Fibroblast of gingiva (primary cell): ENCODE measurements around the gene HIRA.

Source experiments
- DNase-seq: peaks from one replicate; pipeline ENCODE4 v3.0.0-alpha.2; 2011; ENCODE audit warnings: low read depth

HIRA gene

DNA sequence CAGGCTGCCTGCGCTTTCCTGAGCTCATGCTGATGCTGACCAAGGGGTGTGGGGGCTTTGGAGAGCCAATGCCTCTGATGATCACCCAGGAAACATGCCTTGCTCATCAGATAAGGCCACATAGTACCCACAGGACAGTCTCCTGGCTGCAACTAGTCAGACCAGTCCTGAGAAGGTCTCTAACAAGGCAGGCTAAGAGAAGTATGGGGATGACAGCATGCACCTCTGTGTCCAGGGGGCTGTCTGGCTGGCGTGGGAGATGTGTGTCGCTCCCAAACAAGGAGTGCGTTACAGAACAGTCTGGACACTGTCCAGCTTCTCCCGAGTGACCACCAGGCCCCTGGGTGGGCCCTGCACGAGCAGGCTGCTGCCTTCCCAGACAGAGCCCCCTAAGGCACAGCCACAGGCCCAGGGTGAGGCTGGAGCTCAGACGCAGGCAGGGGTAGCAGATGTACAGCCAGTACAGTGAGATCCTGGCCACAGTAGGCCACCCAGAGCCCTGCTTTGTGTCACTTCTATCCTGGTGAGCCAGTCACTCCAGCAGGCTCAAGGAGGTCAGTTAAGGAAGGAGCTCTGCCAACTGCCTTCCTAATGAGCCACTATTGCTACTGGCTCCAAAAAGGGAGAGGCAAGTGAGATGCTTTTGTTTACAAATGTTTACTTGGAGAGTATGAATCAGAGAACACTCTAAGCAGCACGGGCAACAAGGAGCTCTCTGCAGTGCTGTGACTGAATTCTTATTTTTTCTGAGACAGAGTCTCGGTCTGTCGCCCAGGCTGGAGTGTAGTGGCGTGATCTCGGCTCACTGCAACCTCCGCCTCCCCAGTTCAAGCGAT lies 74.0 kb downstream of the HIRA start:
- DNase-seq, result peak; percentile 78

GRCh38 chr22:19356708-19357269 lies 74.7 kb downstream of the HIRA start:
- no peak for DNase-seq

DNA sequence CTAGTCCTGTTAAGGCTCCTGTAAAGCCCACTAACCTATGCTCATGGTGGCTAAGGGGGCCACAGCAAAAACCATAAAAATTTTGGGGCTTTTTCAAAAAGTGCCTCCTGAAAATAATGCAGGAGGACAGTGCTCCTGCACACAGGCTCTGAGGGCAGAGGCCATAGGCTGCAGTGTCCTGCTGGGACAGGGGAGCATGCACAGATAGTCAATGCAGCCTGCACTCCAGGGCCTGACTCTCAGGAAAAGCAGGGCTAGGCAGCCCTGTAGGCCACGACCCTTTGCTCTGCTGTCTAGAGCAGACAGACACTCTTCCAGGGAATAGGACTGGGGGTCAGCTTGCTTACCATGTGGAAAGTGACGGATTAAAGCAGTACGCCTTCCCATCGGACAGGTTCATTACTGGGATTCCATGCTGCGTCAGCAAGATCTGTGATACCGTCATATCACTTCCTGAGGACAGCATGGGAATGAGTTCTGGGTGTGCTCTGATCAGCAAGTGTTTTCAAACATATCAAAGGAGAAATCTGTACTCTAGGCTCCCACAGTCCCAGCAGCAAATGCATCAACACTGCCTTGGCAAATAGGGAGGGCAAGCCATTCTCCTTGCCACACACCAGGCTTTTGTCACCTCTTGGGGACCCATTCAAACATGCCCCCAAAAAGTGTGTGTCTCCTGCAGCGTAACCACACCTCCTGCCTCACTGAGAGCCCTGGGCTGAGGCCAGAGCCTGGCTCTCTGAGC lies 75.9 kb downstream of the HIRA start:
- DNase-seq, result no peak

DNA sequence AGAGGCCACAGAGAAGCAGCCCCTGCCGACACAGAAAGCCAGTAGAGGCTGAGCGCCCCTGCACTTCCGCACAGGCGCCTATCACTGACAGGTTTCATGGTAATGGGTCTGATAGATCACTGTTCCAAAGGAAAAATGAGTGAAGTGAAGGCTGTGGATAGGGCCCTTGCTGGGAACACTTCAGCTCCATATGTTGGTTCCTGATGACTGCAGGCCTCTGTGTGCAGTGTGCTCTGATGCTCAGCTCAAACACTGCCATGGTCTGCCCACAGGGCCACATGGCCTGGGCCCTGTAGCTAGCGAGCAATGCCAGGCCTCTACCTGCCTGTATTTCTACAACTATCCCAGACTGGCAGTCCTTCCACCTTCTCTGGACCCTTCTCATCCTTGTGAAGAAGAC lies 77.3 kb downstream of the HIRA start:
- no peak for DNase-seq

DNA sequence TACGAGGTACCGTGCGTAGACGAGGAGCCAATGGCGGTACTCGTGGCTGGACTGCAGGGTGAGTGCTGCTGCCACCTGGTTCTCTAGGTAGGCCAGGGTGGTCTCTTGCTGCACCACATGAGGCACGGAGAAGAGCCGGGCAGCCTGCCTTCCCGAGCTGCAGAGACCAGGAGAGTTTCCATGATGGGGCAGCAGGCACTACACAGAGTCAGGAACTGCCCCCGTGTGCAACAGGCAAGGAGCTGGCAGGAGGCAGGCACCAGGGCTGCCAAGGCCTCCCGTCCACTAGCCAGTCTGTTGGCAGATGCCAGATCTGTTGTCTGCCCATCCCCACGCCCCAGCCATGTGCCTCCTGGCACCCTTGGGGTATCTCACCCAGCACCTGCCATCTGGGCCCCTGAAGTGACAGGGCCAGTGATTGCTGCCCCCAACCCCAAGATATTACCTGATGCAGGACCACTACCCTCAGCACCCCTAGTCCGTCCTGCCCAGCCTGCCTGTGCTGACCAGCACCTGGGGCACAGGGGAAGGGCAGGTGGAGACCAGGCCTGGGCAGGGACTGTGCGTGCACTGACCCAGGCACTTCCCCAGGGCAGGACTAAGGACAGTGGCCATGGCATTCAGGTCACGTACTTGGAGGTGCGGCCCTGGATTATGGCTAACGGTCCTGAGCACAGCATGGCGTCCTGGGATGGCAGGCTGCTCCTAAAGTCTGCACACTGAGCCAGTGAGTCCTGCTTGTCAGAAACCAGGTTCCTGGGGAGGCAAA lies 78.0 kb downstream of the HIRA start:
- DNase-seq, result no peak

GRCh38 chr22:19352766-19353165 lies 78.8 kb downstream of the HIRA start:
- no peak for DNase-seq

DNA sequence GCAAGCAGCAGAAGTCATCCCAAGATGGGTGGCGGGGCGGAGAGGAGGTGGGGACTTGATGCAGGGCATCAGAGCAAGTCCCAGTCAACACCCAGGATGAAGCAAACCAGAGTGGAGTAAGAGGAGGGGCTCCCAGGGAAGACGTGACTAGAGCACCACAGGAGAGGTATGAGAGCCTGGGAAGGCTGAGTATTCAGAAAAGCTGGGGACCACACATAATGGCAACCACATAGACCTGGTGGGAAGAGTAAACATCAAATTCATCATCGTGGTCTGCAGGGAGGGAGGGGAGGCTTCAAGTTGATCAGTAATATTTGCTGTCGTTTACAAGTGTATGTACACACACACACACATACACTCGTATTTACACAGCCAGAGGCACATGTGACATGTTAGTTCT lies 79.3 kb downstream of the HIRA start:
- no peak for DNase-seq

- DNase-seq, result no peak
Measured at GRCh38 chr22:19351604-19352003, 79.9 kb downstream of the HIRA start.

GRCh38 chr22:19350947-19351346 lies 80.6 kb downstream of the HIRA start:
- no peak for DNase-seq

- DNase-seq, result no peak
Measured at GRCh38 chr22:19350476-19350859, 81.1 kb downstream of the HIRA start.

DNA sequence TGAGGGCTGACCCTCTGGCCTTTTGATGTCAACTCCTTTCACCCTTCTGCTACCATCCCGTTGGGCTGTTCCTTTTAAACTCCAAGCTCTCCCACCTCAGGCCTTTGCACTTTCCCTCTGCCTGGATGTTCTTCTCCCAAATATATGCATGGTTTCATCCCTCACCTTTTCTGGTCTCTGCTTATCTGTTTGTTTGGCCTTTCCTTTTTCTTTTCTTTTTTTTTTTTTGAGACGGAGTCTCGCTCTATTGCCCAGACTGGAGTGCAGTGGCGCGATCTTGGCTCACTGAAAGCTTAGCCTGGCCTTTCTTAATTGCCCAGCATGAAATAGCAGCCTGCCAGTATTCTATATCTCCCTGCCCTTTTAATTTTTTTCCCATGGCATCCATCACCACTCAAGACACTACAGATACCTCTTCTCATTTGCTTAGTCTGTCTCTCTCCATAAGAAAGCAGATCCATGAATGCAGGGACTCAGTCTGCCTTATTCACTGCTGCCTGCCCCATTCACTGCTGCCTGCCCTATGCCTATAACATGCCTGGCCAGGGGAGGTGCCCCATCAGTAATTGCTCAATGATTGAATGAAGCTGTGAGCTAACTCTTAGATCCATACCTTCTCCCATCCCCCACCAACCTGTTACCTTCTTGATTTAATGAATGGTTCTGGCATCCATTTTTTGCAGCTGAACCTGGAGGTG lies 81.6 kb downstream of the HIRA start:
- no peak for DNase-seq

GRCh38 chr22:19346677-19347265 lies 84.8 kb downstream of the HIRA start:
- DNase-seq, result no peak

DNA sequence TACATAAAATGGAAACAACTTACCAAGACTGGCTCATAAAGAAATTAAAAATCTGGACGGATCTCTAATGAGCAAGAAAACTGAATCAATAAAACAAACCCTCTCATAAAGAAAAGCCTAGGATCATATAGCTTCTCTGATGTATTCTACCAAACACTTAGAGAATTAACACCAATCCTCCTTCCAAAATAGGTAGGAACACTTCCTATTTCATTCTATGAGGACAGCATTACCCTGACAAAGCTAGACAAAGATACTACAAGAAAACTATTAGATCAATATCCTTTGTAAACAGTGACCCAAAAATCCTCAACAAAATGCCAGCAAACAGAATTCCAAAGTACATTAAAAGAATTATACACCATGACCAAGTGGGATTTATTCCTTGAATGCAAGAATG lies 87.1 kb downstream of the HIRA start:
- no peak for DNase-seq

DNA sequence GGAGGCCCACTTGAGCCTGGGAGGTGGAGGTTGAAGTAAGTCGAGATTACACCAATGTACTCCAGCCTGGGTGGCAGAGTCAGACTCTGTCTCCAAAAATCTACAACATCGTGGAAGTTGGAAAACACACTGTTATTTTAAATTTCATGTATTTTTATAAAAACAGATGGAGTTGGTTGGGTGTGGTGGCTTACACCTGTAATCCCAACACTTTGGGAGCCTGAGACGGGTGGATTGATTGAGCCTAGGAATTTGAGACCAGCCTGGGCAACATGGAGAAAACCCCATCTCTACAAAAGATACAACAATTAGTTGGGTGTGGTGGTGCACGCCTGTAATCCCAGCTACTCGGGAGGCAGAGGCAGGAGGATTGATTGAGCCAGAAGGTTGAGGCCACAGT lies 88.1 kb downstream of the HIRA start:
- no peak for DNase-seq

GRCh38 chr22:19341500-19341899 lies 90.0 kb downstream of the HIRA start:
- DNase-seq, result no peak

GRCh38 chr22:19337137-19337536 lies 94.4 kb downstream of the HIRA start:
- no peak for DNase-seq

DNA sequence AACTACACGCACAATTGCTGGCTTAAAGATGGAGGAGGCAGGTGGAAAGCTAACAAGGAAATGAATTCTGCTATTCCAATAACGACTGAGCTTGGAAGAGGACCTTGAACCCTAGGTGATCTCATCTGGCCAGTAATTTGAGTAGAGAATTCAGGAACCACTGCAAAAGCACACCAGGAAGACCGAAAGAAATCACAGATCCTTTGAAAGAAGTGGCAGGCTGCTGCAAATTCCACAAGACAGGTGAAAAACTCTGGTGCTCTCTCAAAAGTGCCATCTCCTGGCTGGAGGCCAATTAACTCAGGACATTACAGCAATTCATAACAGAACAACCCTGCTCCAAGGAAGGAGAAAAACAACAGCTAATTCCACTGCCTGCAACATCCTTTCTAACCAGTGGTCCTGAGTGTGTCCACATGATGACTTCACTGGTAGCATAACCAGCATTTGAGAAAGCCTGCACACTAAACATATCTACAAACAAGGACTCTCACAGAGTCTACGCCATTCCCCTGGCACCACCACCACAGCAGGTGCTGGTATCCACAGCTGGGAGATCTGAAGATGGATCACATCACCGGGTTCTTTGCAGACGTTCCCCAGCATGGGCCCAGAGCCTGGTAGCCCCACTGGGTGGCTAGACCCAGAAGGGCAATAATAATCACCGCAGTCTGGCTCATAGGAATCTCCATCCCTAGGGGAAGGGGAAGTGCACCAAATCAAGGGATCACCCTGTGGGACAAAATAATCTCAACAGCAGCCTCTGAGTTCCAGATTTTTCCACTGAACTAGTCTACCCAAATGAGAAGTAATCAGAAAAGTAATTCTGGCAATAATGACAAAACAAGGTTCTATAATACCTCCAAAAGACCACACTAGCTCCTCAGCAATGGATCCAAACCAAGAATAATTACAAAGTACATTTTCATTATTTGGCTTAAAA lies 95.1 kb downstream of the HIRA start:
- DNase-seq, result no peak

DNA sequence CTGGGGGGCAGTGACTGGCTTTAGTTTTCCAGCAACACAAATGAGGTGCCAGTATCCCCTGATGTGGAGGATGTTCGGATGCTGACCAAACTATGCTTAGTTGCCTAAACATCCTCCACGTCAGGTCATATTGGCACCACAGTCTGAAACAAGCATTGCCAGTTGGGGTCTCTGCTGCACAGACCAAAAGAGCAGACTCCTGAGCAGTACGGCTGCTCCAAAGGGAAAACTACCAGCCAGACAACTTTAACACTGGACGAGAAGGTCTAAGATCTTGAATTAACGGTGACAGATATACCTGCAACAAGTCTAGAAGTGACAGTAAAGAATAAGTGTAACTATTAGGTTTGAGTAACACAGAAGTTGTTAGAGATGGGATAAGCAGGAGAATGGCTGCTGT lies 99.6 kb downstream of the HIRA start:
- no peak for DNase-seq

- DNase-seq, result no peak
Measured at GRCh38 chr22:19331474-19331873, 100.1 kb downstream of the HIRA start.

DNA sequence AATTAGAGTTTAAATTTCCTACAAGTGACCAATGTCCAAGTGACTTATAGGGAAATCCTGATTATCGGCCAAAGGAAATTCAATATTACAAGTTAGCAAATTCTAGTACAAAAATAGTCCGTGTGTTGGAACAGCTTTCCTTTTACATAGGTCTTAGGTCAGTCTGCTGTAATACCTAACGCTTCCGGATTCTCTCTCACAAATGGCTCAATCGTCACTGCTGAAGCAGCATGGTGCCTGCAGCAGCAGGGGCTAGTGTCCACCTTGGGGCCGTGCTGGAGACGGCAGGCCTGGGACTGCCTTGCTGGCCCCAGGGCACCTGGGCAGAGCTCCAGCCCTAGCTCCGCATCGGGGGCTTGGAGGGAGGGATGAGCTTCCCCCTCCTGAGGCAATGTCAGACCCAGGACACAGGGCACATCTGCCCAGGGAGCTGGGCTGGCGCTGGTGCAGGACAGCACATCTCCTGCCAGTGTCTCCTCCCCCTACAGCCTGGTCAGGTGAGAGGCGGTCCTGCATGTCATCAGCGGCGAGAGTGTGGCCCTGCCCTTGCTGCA lies 100.6 kb downstream of the HIRA start:
- no peak for DNase-seq
